HEK293 (cell line): ENCODE data around the gene TFR2.

Experiments
- BCL11B ChIP-seq: fragments of 450-650 bp; formaldehyde crosslinking; IDR thresholded peaks from 2 replicates; pipeline ENCODE4 v1.5.1; 2016; ENCODE audit warnings: low read depth, missing biosample characterization, missing genetic modification characterization
- CTCF ChIP-seq: fragments of 450-650 bp; formaldehyde crosslinking; IDR thresholded peaks from 2 replicates; pipeline ENCODE4 v1.5.1; 2016; ENCODE audit warnings: missing biosample characterization, missing genetic modification characterization
- KLF9 ChIP-seq: fragments of 450-650 bp; formaldehyde crosslinking; IDR thresholded peaks from 2 replicates; pipeline ENCODE4 v1.5.1; 2016; ENCODE audit warnings: missing biosample characterization, missing genetic modification characterization, low read depth
- TSHZ1 ChIP-seq: fragments of 450-650 bp; formaldehyde crosslinking; IDR thresholded peaks from 2 replicates; pipeline ENCODE4 v1.5.1; 2016; ENCODE audit warnings: missing biosample characterization, missing genetic modification characterization, borderline replicate concordance
- YY1 ChIP-seq: fragments of 450-650 bp; formaldehyde crosslinking; IDR thresholded peaks from 2 replicates; pipeline ENCODE4 v1.5.1; 2018; ENCODE audit warnings: missing biosample characterization, missing genetic modification characterization
- ZBTB26 ChIP-seq: fragments of 450-650 bp; formaldehyde crosslinking; optimal IDR thresholded peaks from 2 replicates; pipeline ENCODE3; 2016; ENCODE audit warnings: missing biosample characterization, mild to moderate bottlenecking, missing genetic modification characterization

GRCh38 chr7:100682228-100682741 lies 40.9 kb upstream of the TFR2 start:
- TF ChIP-seq BCL11B (tag by site-specific recombination), result no peak
- TF ChIP-seq TSHZ1 (tag by site-specific recombination), result no peak
- no peak for TF ChIP-seq YY1
- TF ChIP-seq ZBTB26, result no peak
- no peak for TF ChIP-seq CTCF (tag by site-specific recombination)
- TF ChIP-seq KLF9 (tag by site-specific recombination), result peak; percentile 76
